ENCODE results near the gene VIPR2.

DNA sequence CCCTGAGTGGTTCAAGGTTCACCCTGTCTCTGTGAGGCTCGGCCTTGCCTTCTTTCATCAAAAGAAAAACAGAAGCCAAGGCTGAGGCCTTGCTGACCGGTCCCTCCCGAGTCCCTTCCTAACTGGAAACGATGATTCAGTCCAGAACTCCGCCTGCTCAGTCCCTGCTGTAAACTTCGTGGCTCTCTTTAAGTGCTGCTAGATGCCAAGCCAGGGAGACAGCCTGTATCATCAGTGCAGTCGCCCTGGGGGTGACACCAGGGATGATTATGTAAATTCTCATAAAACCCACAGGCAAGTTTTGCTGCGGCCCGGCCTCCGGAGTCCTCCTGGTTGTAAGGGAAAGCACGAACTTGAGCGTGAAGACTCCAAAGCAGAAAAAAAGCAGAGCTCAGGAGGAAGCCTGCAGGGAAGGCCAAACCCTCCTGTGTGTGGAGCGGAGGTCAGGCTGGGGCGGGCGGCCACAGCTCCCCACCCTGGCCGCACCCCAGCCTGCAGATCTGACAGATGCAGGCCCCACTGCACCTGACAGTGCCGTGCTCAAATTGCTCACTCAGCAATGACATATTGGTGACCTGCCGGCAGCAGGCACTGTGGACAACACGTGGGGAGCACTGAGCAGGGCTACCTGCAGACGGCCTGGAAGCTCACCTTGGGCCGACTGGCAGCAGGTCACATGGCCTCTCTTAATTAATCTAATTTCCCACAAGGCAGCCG, 164.9 kb downstream of the VIPR2 start:
- TF ChIP-seq, protein P1, sequence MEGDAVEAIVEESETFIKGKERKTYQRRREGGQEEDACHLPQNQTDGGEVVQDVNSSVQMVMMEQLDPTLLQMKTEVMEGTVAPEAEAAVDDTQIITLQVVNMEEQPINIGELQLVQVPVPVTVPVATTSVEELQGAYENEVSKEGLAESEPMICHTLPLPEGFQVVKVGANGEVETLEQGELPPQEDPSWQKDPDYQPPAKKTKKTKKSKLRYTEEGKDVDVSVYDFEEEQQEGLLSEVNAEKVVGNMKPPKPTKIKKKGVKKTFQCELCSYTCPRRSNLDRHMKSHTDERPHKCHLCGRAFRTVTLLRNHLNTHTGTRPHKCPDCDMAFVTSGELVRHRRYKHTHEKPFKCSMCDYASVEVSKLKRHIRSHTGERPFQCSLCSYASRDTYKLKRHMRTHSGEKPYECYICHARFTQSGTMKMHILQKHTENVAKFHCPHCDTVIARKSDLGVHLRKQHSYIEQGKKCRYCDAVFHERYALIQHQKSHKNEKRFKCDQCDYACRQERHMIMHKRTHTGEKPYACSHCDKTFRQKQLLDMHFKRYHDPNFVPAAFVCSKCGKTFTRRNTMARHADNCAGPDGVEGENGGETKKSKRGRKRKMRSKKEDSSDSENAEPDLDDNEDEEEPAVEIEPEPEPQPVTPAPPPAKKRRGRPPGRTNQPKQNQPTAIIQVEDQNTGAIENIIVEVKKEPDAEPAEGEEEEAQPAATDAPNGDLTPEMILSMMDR (conservative IDR thresholded peaks at IDR 0.05; ENCODE audit: low read depth, low read length) = no peak
- TF ChIP-seq EZH2 (IDR thresholded peaks at IDR 0.05; ENCODE audit: borderline replicate concordance, low read depth, low read length, poor library complexity, severe bottlenecking) = no peak
